Measurements from ENCODE around the gene FKBP2. TPM values are rescaled to one million over a fixed set of nuclear protein-coding genes. Genes with fewer than 3 reads are reported as not detected.

FKBP2 gene
- total and polyA plus RNA-seq, 2 of the 13 experiments (the other 11 are each of a cell fraction or from before 2014, with no cell fraction given): 30.1 to 53.3 TPM

DNA sequence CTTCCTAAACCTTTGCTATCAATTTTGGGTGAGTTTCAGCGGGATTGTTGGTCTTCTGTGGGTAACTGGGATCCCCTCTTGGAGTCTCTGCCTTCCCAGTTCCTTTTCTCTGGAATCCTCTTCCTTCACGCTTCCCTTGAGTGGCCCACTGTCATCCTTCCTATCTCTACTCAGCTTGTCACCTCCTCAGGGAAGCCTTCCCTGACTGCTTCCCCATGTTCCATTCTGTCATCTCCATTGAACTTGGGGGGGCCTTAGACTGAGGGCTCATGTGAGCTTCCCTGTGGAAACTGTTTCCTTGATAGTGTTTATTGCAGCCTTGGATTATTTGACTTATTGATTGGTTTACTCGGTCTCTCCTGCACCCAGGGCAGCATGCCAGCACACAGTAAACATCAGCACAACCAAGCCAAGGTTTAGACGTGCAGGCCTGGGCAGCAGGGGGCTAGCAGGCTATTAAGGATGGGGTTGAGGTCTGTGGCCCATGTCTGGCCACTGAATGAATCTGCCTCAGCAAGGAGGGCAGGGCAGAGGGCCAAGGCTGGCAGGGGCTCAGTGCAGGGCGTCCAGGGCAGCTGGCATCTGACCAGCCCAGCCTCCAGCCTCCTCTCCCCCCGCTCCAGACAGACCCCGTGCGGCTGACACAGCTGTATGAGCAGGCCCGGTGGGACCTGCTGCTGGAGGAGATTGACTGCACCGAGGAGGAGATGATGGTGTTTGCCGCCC is 22.1 kb upstream of the FKBP2 start (continued):
- TF ChIP-seq, protein P1, sequence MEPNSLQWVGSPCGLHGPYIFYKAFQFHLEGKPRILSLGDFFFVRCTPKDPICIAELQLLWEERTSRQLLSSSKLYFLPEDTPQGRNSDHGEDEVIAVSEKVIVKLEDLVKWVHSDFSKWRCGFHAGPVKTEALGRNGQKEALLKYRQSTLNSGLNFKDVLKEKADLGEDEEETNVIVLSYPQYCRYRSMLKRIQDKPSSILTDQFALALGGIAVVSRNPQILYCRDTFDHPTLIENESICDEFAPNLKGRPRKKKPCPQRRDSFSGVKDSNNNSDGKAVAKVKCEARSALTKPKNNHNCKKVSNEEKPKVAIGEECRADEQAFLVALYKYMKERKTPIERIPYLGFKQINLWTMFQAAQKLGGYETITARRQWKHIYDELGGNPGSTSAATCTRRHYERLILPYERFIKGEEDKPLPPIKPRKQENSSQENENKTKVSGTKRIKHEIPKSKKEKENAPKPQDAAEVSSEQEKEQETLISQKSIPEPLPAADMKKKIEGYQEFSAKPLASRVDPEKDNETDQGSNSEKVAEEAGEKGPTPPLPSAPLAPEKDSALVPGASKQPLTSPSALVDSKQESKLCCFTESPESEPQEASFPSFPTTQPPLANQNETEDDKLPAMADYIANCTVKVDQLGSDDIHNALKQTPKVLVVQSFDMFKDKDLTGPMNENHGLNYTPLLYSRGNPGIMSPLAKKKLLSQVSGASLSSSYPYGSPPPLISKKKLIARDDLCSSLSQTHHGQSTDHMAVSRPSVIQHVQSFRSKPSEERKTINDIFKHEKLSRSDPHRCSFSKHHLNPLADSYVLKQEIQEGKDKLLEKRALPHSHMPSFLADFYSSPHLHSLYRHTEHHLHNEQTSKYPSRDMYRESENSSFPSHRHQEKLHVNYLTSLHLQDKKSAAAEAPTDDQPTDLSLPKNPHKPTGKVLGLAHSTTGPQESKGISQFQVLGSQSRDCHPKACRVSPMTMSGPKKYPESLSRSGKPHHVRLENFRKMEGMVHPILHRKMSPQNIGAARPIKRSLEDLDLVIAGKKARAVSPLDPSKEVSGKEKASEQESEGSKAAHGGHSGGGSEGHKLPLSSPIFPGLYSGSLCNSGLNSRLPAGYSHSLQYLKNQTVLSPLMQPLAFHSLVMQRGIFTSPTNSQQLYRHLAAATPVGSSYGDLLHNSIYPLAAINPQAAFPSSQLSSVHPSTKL (CRISPR knock-in tag; IDR thresholded peaks at IDR 0.05): 0 out of 2 replicates have a peak, but pooled peaks have one; percentile 17
- TF ChIP-seq ELF3 (CRISPR knock-in tag; IDR thresholded peaks at IDR 0.05) (peak; percentile 35; the same call in 1 of the 2 replicates), BORCS8-MEF2B (CRISPR knock-in tag; IDR thresholded peaks at IDR 0.05) (no peak), SOX6 (IDR thresholded peaks at IDR 0.05) (no peak), SOX6 (CRISPR knock-in tag; IDR thresholded peaks at IDR 0.05) (peak; percentile 38), XRCC5 (optimal IDR thresholded peaks at IDR 0.05; ENCODE audit: low read length) (no peak), HDAC1 (CRISPR knock-in tag; IDR thresholded peaks at IDR 0.05) (peak; percentile 36; the same call in 1 of the 2 replicates)
- TF ChIP-seq, protein P2, sequence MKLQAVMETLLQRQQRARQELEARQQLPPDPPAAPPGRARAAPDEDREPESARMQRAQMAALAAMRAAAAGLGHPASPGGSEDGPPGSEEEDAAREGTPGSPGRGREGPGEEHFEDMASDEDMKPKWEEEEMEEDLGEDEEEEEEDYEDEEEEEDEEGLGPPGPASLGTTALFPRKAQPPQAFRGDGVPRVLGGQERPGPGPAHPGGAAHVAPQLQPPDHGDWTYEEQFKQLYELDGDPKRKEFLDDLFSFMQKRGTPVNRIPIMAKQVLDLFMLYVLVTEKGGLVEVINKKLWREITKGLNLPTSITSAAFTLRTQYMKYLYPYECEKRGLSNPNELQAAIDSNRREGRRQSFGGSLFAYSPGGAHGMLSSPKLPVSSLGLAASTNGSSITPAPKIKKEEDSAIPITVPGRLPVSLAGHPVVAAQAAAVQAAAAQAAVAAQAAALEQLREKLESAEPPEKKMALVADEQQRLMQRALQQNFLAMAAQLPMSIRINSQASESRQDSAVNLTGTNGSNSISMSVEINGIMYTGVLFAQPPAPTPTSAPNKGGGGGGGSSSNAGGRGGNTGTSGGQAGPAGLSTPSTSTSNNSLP (IDR thresholded peaks at IDR 0.05; ENCODE audit: low read depth, low read length): peak; percentile 46; the same call in 1 of the 2 replicates
- TF ChIP-seq, protein P3, sequence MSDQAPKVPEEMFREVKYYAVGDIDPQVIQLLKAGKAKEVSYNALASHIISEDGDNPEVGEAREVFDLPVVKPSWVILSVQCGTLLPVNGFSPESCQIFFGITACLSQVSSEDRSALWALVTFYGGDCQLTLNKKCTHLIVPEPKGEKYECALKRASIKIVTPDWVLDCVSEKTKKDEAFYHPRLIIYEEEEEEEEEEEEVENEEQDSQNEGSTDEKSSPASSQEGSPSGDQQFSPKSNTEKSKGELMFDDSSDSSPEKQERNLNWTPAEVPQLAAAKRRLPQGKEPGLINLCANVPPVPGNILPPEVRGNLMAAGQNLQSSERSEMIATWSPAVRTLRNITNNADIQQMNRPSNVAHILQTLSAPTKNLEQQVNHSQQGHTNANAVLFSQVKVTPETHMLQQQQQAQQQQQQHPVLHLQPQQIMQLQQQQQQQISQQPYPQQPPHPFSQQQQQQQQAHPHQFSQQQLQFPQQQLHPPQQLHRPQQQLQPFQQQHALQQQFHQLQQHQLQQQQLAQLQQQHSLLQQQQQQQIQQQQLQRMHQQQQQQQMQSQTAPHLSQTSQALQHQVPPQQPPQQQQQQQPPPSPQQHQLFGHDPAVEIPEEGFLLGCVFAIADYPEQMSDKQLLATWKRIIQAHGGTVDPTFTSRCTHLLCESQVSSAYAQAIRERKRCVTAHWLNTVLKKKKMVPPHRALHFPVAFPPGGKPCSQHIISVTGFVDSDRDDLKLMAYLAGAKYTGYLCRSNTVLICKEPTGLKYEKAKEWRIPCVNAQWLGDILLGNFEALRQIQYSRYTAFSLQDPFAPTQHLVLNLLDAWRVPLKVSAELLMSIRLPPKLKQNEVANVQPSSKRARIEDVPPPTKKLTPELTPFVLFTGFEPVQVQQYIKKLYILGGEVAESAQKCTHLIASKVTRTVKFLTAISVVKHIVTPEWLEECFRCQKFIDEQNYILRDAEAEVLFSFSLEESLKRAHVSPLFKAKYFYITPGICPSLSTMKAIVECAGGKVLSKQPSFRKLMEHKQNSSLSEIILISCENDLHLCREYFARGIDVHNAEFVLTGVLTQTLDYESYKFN (CRISPR knock-in tag; conservative IDR thresholded peaks at IDR 0.05): peak; percentile 74
- TF ChIP-seq, protein P4, sequence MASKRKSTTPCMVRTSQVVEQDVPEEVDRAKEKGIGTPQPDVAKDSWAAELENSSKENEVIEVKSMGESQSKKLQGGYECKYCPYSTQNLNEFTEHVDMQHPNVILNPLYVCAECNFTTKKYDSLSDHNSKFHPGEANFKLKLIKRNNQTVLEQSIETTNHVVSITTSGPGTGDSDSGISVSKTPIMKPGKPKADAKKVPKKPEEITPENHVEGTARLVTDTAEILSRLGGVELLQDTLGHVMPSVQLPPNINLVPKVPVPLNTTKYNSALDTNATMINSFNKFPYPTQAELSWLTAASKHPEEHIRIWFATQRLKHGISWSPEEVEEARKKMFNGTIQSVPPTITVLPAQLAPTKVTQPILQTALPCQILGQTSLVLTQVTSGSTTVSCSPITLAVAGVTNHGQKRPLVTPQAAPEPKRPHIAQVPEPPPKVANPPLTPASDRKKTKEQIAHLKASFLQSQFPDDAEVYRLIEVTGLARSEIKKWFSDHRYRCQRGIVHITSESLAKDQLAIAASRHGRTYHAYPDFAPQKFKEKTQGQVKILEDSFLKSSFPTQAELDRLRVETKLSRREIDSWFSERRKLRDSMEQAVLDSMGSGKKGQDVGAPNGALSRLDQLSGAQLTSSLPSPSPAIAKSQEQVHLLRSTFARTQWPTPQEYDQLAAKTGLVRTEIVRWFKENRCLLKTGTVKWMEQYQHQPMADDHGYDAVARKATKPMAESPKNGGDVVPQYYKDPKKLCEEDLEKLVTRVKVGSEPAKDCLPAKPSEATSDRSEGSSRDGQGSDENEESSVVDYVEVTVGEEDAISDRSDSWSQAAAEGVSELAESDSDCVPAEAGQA (IDR thresholded peaks at IDR 0.05; ENCODE audit: low read depth): no peak
- TF ChIP-seq, protein P4 (CRISPR knock-in tag; IDR thresholded peaks at IDR 0.05; ENCODE audit: borderline replicate concordance): no peak

All from HepG2 (cell line).